K562 (cell line): ENCODE measurements around the gene URGCP. TPM values are rescaled to one million over a fixed set of nuclear protein-coding genes. Genes with fewer than 3 reads are reported as not detected.

ENCODE experiments used
- ASH1L ChIP-seq: fragments of 450-650 bp; IDR thresholded peaks from 2 replicates; pipeline ENCODE4 v1.6.1; 2018; ENCODE audit warnings: borderline replicate concordance, mild to moderate bottlenecking, low read depth; ENCODE audit not compliant: partially characterized antibody
- GABPA ChIP-seq: fragments of 200-800 bp; sonication (Bioruptor generic); conservative IDR thresholded peaks from 2 replicates; pipeline ENCODE4 v1.6.1; 2016; ENCODE audit warnings: low read depth, missing genetic modification characterization, missing compliant biosample characterization
- HNRNPH1 ChIP-seq: fragments of 200-400 bp; formaldehyde crosslinking; optimal IDR thresholded peaks from 2 replicates; pipeline ENCODE3; 2017; ENCODE audit warnings: low read depth, mild to moderate bottlenecking, low read length, moderate library complexity
- ILK ChIP-seq: fragments of 450-650 bp; IDR thresholded peaks from 2 replicates; pipeline ENCODE4 v1.6.1; 2016; ENCODE audit warnings: missing genetic modification characterization, low read depth, mild to moderate bottlenecking, missing compliant biosample characterization, moderate library complexity, borderline replicate concordance
- KLF16 ChIP-seq: IDR thresholded peaks from 2 replicates; pipeline ENCODE4 v1.6.1; 2016; ENCODE audit warnings: antibody characterized with exemption
- LARP7 ChIP-seq: fragments of 450-650 bp; IDR thresholded peaks from 2 replicates; pipeline ENCODE4 v1.6.1; 2016
- NCOA6 ChIP-seq: fragments of 450-650 bp; IDR thresholded peaks from 2 replicates; pipeline ENCODE4 v1.6.1; 2017; ENCODE audit warnings: mild to moderate bottlenecking
- NR2C2 ChIP-seq, 2 experiments: fragments of 200-800 bp in 1 of 2; sonication (Bioruptor generic) in 1 of 2; sonication (generic) in 1 of 2; formaldehyde crosslinking in 1 of 2; IDR thresholded peaks; 2 replicates each; pipeline versions ENCODE4 v1.6.1 to v1.8.0; 2016 to 2022; ENCODE audit warnings: mild to moderate bottlenecking in 1 of 2, missing compliant biosample characterization in 1 of 2, missing genetic modification characterization in 1 of 2, missing genetic modification reagents in 1 of 2
- POLR3G ChIP-seq: IDR thresholded peaks from 2 replicates; pipeline ENCODE4 v1.6.1; 2011; ENCODE audit not compliant: insufficient read length, insufficient replicate concordance; ENCODE audit errors: extremely low read depth
- RFX5 ChIP-seq: IDR thresholded peaks from 2 replicates; pipeline ENCODE4 v1.6.1; 2011; ENCODE audit warnings: low read depth, mild to moderate bottlenecking, improper control_type of control experiment, low read length
- ZNF217 ChIP-seq: sonication (generic); formaldehyde crosslinking; IDR thresholded peaks from 2 replicates; pipeline ENCODE4 v1.8.0; 2022; ENCODE audit warnings: mild to moderate bottlenecking, missing genetic modification reagents
- ZNF224 ChIP-seq: sonication (generic); formaldehyde crosslinking; IDR thresholded peaks from 2 replicates; pipeline ENCODE4 v1.8.0; 2022; ENCODE audit warnings: mild to moderate bottlenecking, missing genetic modification reagents
- ZNF311 ChIP-seq: fragments of 250-450 bp; sonication (Bioruptor Pico); IDR thresholded peaks from 2 replicates; pipeline ENCODE4 v1.4.0; 2020; ENCODE audit warnings: mild to moderate bottlenecking, moderate library complexity
- ZNF347 ChIP-seq: fragments of 450-650 bp; formaldehyde crosslinking; IDR thresholded peaks from 2 replicates; pipeline ENCODE4 v1.4.0; 2020; ENCODE audit warnings: low read depth, mild to moderate bottlenecking, moderate library complexity
- ZNF431 ChIP-seq: sonication (generic); formaldehyde crosslinking; IDR thresholded peaks from 2 replicates; pipeline ENCODE4 v1.8.0; 2022; ENCODE audit warnings: mild to moderate bottlenecking, missing genetic modification reagents
- polyA plus RNA-seq, 8 experiments: library from polyadenylated mRNA; depleted of rRNA in 4 of 8; stranded (reverse) in 5 of 8; unstranded in 3 of 8; fragments of >200 nt; fragmentation: Nextera tagmentation in 2 of 8; fragmentation: Illumina TruSeq in 1 of 8; extraction: Ambion mirVana in 2 of 8; extraction: Trizol in 1 of 8; gene quantifications; 2 replicates each; pipeline versions ENCODE4 v1.2.1 to v1.2.3, GENCODE V29; 2011 to 2014; ENCODE audit warnings: inconsistent platforms in 1 of 8, missing spikeins in 1 of 8
- total RNA-seq, 7 experiments: library from RNA; depleted of rRNA in 6 of 7; stranded (reverse); fragments of >200 nt in 6 of 7; fragmentation: Illumina TruSeq in 2 of 7; extraction: Trizol in 2 of 7; gene quantifications; 2 replicates each; pipeline versions ENCODE4 v1.2.1 to v1.2.3, GENCODE V29; 2011 to 2021; ENCODE audit warnings: low replicate concordance in 1 of 7
- TF ChIP-seq, protein P1 (sequence below): fragments of 250-450 bp; sonication (Bioruptor Pico); IDR thresholded peaks from 2 replicates; pipeline ENCODE4 v1.5.0; 2020; ENCODE audit warnings: mild to moderate bottlenecking, borderline replicate concordance
- TF ChIP-seq, protein P2 (sequence below), 2 experiments: IDR thresholded peaks; 2 replicates each; pipeline ENCODE4 v1.6.1; 2011; ENCODE audit warnings: borderline replicate concordance in 1 of 2, control low read depth in 1 of 2, low read depth in 1 of 2, low read length in 1 of 2, mild to moderate bottlenecking in 1 of 2, mixed read lengths in 1 of 2, moderate library complexity in 1 of 2; ENCODE audit not compliant: insufficient read depth in 1 of 2, insufficient read length in 1 of 2, poor library complexity in 1 of 2, severe bottlenecking in 1 of 2; ENCODE audit errors: extremely low read depth in 1 of 2
- TF ChIP-seq, protein P3 (sequence below): fragments of 200-800 bp; sonication (Bioruptor generic); IDR thresholded peaks from 2 replicates; pipeline ENCODE4 v1.6.1; 2016; ENCODE audit warnings: missing genetic modification characterization, missing compliant biosample characterization

The URGCP gene
- total and polyA plus RNA-seq, 9 of the 15 experiments (the other 6 are each of a cell fraction or from before 2014, with no cell fraction given) = 1.7 to 25.8 (median 12.5) TPM

DNA sequence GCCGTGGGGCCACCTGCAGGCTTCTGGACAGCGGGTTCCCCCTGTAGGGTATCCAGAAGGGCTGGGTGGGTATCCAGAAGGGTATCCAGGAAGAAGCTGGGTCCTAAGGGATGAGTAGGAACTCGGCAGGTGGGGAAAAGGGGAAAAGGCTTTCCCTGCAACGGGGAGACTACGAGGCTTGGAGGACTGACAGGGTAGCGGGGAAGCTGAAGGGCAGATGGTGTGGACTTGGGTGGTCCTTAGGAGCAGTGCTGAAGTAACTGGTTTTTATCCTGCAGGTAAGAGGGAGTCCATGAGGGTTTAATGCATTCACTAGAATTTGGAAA, 20.4 kb upstream of the URGCP start (continued):
- TF ChIP-seq ASH1L (no peak), HNRNPH1 (no peak), ILK (no peak), LARP7 (no peak), ZNF311 (CRISPR knock-in tag) (no peak), ZNF347 (CRISPR knock-in tag) (no peak), POLR3G (no peak), RFX5 (no peak), GABPA (tag) (no peak), ZNF224 (no peak), ZNF431 (CRISPR knock-in tag) (no peak), KLF16 (no peak), NCOA6 (no peak), ZNF217 (CRISPR knock-in tag) (peak; percentile 11; the same call in 1 of the 2 replicates), NR2C2 (CRISPR knock-in tag; IDR thresholded peaks at IDR 0.05) (no peak), NR2C2 (tag; IDR thresholded peaks at IDR 0.05) (no peak)
- TF ChIP-seq, protein P1, sequence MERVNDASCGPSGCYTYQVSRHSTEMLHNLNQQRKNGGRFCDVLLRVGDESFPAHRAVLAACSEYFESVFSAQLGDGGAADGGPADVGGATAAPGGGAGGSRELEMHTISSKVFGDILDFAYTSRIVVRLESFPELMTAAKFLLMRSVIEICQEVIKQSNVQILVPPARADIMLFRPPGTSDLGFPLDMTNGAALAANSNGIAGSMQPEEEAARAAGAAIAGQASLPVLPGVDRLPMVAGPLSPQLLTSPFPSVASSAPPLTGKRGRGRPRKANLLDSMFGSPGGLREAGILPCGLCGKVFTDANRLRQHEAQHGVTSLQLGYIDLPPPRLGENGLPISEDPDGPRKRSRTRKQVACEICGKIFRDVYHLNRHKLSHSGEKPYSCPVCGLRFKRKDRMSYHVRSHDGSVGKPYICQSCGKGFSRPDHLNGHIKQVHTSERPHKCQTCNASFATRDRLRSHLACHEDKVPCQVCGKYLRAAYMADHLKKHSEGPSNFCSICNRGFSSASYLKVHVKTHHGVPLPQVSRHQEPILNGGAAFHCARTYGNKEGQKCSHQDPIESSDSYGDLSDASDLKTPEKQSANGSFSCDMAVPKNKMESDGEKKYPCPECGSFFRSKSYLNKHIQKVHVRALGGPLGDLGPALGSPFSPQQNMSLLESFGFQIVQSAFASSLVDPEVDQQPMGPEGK (CRISPR knock-in tag) = no peak
- TF ChIP-seq, protein P2, sequence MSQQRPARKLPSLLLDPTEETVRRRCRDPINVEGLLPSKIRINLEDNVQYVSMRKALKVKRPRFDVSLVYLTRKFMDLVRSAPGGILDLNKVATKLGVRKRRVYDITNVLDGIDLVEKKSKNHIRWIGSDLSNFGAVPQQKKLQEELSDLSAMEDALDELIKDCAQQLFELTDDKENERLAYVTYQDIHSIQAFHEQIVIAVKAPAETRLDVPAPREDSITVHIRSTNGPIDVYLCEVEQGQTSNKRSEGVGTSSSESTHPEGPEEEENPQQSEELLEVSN (IDR thresholded peaks at IDR 0.05; ENCODE audit: borderline replicate concordance in 1 of 2, extremely low read depth in 1 of 2, insufficient read depth in 1 of 2, insufficient read length in 1 of 2, low read depth in 1 of 2, low read length in 1 of 2, poor library complexity in 1 of 2, severe bottlenecking in 1 of 2) = no peak
- TF ChIP-seq, protein P3, sequence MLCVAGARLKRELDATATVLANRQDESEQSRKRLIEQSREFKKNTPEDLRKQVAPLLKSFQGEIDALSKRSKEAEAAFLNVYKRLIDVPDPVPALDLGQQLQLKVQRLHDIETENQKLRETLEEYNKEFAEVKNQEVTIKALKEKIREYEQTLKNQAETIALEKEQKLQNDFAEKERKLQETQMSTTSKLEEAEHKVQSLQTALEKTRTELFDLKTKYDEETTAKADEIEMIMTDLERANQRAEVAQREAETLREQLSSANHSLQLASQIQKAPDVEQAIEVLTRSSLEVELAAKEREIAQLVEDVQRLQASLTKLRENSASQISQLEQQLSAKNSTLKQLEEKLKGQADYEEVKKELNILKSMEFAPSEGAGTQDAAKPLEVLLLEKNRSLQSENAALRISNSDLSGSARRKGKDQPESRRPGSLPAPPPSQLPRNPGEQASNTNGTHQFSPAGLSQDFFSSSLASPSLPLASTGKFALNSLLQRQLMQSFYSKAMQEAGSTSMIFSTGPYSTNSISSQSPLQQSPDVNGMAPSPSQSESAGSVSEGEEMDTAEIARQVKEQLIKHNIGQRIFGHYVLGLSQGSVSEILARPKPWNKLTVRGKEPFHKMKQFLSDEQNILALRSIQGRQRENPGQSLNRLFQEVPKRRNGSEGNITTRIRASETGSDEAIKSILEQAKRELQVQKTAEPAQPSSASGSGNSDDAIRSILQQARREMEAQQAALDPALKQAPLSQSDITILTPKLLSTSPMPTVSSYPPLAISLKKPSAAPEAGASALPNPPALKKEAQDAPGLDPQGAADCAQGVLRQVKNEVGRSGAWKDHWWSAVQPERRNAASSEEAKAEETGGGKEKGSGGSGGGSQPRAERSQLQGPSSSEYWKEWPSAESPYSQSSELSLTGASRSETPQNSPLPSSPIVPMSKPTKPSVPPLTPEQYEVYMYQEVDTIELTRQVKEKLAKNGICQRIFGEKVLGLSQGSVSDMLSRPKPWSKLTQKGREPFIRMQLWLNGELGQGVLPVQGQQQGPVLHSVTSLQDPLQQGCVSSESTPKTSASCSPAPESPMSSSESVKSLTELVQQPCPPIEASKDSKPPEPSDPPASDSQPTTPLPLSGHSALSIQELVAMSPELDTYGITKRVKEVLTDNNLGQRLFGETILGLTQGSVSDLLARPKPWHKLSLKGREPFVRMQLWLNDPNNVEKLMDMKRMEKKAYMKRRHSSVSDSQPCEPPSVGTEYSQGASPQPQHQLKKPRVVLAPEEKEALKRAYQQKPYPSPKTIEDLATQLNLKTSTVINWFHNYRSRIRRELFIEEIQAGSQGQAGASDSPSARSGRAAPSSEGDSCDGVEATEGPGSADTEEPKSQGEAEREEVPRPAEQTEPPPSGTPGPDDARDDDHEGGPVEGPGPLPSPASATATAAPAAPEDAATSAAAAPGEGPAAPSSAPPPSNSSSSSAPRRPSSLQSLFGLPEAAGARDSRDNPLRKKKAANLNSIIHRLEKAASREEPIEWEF (CRISPR knock-in tag) = no peak
